PC-3 (cell line): ENCODE data around the gene SMAD3. TPM values are rescaled to one million over a fixed set of nuclear protein-coding genes. Genes with fewer than 3 reads are reported as not detected.

ENCODE experiments used
- ATAC-seq: fragments of 200-7000 bp; cut with Tn5 transposase; 2 replicates; pipeline ENCODE4 v1.9.1; 2020; ENCODE audit warnings: mild to moderate bottlenecking, moderate library complexity
- BruUV-seq: library from RNA; stranded (reverse); fragments of 400-500 nt; replicated peaks from 2 replicates; lab custom pipeline; 2021; lab: Mats Ljungman, UMichigan
- CTCF ChIA-PET: fragments of 300-600 bp; sonication (Branson Sonifier 250); formaldehyde crosslinking; loops from one replicate; lab custom pipeline; 2022; ENCODE audit warnings: antibody characterized with exemption; lab: Charles Lee
- POLR2A ChIA-PET: fragments of 300-600 bp; sonication (Branson Sonifier 250); formaldehyde crosslinking; loops from one replicate; lab custom pipeline; 2022; ENCODE audit warnings: antibody characterized with exemption; ENCODE audit not compliant: unreplicated experiment; lab: Charles Lee
- DNase-seq: peaks from one replicate; pipeline ENCODE4 v3.0.0-alpha.2; 2015
- H2AFZ ChIP-seq: fragments of 300-600 bp; sonication (generic); 2 replicates; pipeline ENCODE4 v1.6.0; 2016; ENCODE audit warnings: antibody characterized with exemption, low read length
- H3F3A ChIP-seq: fragments of 300-600 bp; sonication (generic); one replicate; pipeline ENCODE4 v1.6.0; 2017; ENCODE audit warnings: antibody characterized with exemption, low read length, control low read depth, mild to moderate bottlenecking; ENCODE audit not compliant: unreplicated experiment
- H3K27ac ChIP-seq: fragments of 300-600 bp; sonication (generic); 2 replicates; pipeline ENCODE4 v1.5.1; 2016; ENCODE audit warnings: mild to moderate bottlenecking, low read length
- H3K27me3 ChIP-seq: fragments of 300-600 bp; sonication (generic); 2 replicates; pipeline ENCODE4 v1.6.1; 2016; ENCODE audit warnings: low read length, mixed read lengths
- H3K36me3 ChIP-seq: fragments of 300-600 bp; sonication (generic); 2 replicates; pipeline ENCODE4 v1.6.1; 2016; ENCODE audit warnings: low read depth, mixed run types, low read length, mixed read lengths
- H3K4me1 ChIP-seq: fragments of 300-600 bp; sonication (generic); 2 replicates; pipeline ENCODE4 v1.5.1; 2016; ENCODE audit warnings: low read length; ENCODE audit not compliant: insufficient read depth
- H3K4me2 ChIP-seq: fragments of 300-600 bp; sonication (generic); 2 replicates; pipeline ENCODE4 v1.6.0; 2016; ENCODE audit warnings: low read length
- H3K4me3 ChIP-seq: fragments of 300-600 bp; sonication (generic); 2 replicates; pipeline ENCODE4 v1.5.1; 2016; ENCODE audit warnings: mild to moderate bottlenecking, low read length, mixed read lengths
- H3K79me2 ChIP-seq: fragments of 300-600 bp; sonication (generic); 2 replicates; pipeline ENCODE4 v1.6.1; 2017; ENCODE audit warnings: low read length, mixed read lengths
- H3K9ac ChIP-seq: fragments of 300-600 bp; sonication (generic); 2 replicates; pipeline ENCODE4 v1.6.0; 2016; ENCODE audit warnings: mild to moderate bottlenecking, low read length
- H3K9me2 ChIP-seq: fragments of 300-600 bp; sonication (generic); replicated peaks from 2 replicates; pipeline ENCODE4 v1.6.1; 2016; ENCODE audit warnings: mixed run types, low read length, mixed read lengths
- H3K9me3 ChIP-seq: fragments of 300-600 bp; sonication (generic); 2 replicates; pipeline ENCODE4 v1.6.1; 2016; ENCODE audit warnings: low read length, mixed read lengths
- H4K20me1 ChIP-seq: fragments of 300-600 bp; sonication (generic); 2 replicates; pipeline ENCODE4 v1.6.1; 2016; ENCODE audit warnings: low read length, mixed read lengths
- CTCF ChIP-seq: fragments of 300-600 bp; sonication (generic); conservative IDR thresholded peaks from 2 replicates; pipeline ENCODE4 v1.5.1; 2017; ENCODE audit warnings: antibody characterized with exemption, low read depth, mild to moderate bottlenecking, low read length
- EZH2 ChIP-seq: fragments of 300-600 bp; sonication (generic); IDR thresholded peaks from one replicate; pipeline ENCODE4 v1.6.1; 2017; ENCODE audit warnings: antibody characterized with exemption, mild to moderate bottlenecking, low read length; ENCODE audit not compliant: unreplicated experiment
- EZH2phosphoT487 ChIP-seq: fragments of 300-600 bp; sonication (generic); IDR thresholded peaks from 2 replicates; pipeline ENCODE4 v1.6.1; 2018; ENCODE audit warnings: mild to moderate bottlenecking, antibody characterized with exemption, low read length, borderline replicate concordance
- intact Hi-C: fragments of 100-400 bp; cut with micrococcal nuclease; formaldehyde crosslinking; loops from 2 replicates; pipeline ENCODE4 v1.9.0; 2023
- total RNA-seq: library from RNA; depleted of rRNA; stranded (reverse); fragments of >200 nt; gene quantifications from 2 replicates; pipeline ENCODE4 v1.2.3, GENCODE V29; 2014

SMAD3 gene
- total RNA-seq, 1 experiment from 2014 or later, result 75.6 TPM

- no TSS peak for BruUV-seq
- no peak overlapping the region for H3K4me2 ChIP-seq
- no peaks in the 10 kb centered on the region for H3F3A ChIP-seq
- no peaks in the 10 kb centered on the region for H4K20me1 ChIP-seq
- peaks cover 68% of the 10 kb centered on the region for H3K36me3 ChIP-seq
- ATAC-seq (no peak), DNase-seq (no peak)
- intact Hi-C loops, result no loop called here
- H3K27me3 ChIP-seq, result no peaks in the 10 kb centered on the region
- TF ChIP-seq EZH2 (no peak), EZH2phosphoT487 (no peak), CTCF (no peak)
- ChIA-PET POLR2A (no interaction called here), CTCF (no interaction called here)
- H2AFZ ChIP-seq, result no peak overlapping the region
- no peaks in the 10 kb centered on the region for H3K9me2 ChIP-seq
- no peak overlapping the region for H3K9ac ChIP-seq
- no peak overlapping the region for H3K27ac ChIP-seq
- no peaks in the 10 kb centered on the region for H3K4me1 ChIP-seq
- H3K79me2 ChIP-seq, result no peaks in the 10 kb centered on the region
- H3K4me3 ChIP-seq, result no peak overlapping the region
- H3K9me3 ChIP-seq, result no peaks in the 10 kb centered on the region
Observed at GRCh38 chr15:67189326-67190051, 124.1 kb downstream of the SMAD3 start.

- H3K79me2 ChIP-seq, result no peaks in the 10 kb centered on the region
- ChIA-PET POLR2A (no interaction called here), CTCF (no interaction called here)
- peaks cover 6% of the 10 kb centered on the region for H3F3A ChIP-seq
- H4K20me1 ChIP-seq, result no peaks in the 10 kb centered on the region
- no peak overlapping the region for H2AFZ ChIP-seq
- ATAC-seq, result no peak
- no peak overlapping the region for H3K4me3 ChIP-seq
- intact Hi-C loops, result no loop called here
- no peak overlapping the region for H3K27ac ChIP-seq
- no peak for DNase-seq
- no peak overlapping the region for H3K4me2 ChIP-seq
- H3K9me2 ChIP-seq, result no peaks in the 10 kb centered on the region
- H3K27me3 ChIP-seq, result no peaks in the 10 kb centered on the region
- H3K36me3 ChIP-seq, result peaks cover 68% of the 10 kb centered on the region
- BruUV-seq, result no TSS peak
- TF ChIP-seq EZH2phosphoT487 (no peak), CTCF (no peak), EZH2 (no peak)
- H3K9ac ChIP-seq, result no peak overlapping the region
- no peaks in the 10 kb centered on the region for H3K9me3 ChIP-seq
- H3K4me1 ChIP-seq, result no peaks in the 10 kb centered on the region
Observed at GRCh38 chr15:67190326-67190725, 124.9 kb downstream of the SMAD3 start.

GRCh38 chr15:67190813-67191212 is 125.4 kb downstream of the SMAD3 start:
- Histone ChIP-seq H2AFZ (no peak overlapping the region), H3K9me2 (no peaks in the 10 kb centered on the region), H3K27ac (no peak overlapping the region), H4K20me1 (no peaks in the 10 kb centered on the region), H3K4me2 (no peak overlapping the region), H3K36me3 (peaks cover 68% of the 10 kb centered on the region), H3F3A (peaks cover 7% of the 10 kb centered on the region), H3K4me3 (no peak overlapping the region), H3K27me3 (no peaks in the 10 kb centered on the region), H3K9ac (no peak overlapping the region), H3K9me3 (no peaks in the 10 kb centered on the region), H3K79me2 (no peaks in the 10 kb centered on the region), H3K4me1 (no peaks in the 10 kb centered on the region)
- intact Hi-C loops, result no loop called here
- BruUV-seq, result no TSS peak
- ChIA-PET POLR2A (no interaction called here), CTCF (interaction anchor here (0.6 kb wide), 1 partner anchor 48 kb away, joined by 4 read pairs; no protein-coding TSS in a partner anchor)
- ATAC-seq (no peak), DNase-seq (no peak)
- TF ChIP-seq EZH2, result no peak
- no peak for TF ChIP-seq CTCF
- no peak for TF ChIP-seq EZH2phosphoT487
